Osteocyte (in vitro differentiated cells): Measurements from ENCODE around the gene MYO3B. TPM values are rescaled to one million over a fixed set of nuclear protein-coding genes. Genes with fewer than 3 reads are reported as not detected.

Experiments used
- DNase-seq: peaks from one replicate; pipeline ENCODE4 v3.0.0; 2021; ENCODE audit warnings: mixed read lengths; ENCODE audit not compliant: unreplicated experiment; ENCODE audit errors: extremely low spot score
- H3K27ac Mint-ChIP-seq: one replicate; pipeline ENCODE4 v1.8.0; 2021; ENCODE audit warnings: mild to moderate bottlenecking, mixed read lengths; ENCODE audit not compliant: unreplicated experiment
- H3K27me3 Mint-ChIP-seq: one replicate; pipeline ENCODE4 v1.8.0; 2021; ENCODE audit warnings: mixed read lengths; ENCODE audit not compliant: unreplicated experiment
- H3K36me3 Mint-ChIP-seq: one replicate; pipeline ENCODE4 v1.8.0; 2021; ENCODE audit warnings: mixed read lengths; ENCODE audit not compliant: unreplicated experiment
- H3K4me1 Mint-ChIP-seq: one replicate; pipeline ENCODE4 v1.8.0; 2021; ENCODE audit warnings: mixed read lengths; ENCODE audit not compliant: unreplicated experiment
- H3K4me3 Mint-ChIP-seq: one replicate; pipeline ENCODE4 v1.8.0; 2021; ENCODE audit warnings: mild to moderate bottlenecking, moderate library complexity, mixed read lengths; ENCODE audit not compliant: unreplicated experiment
- H3K9me3 Mint-ChIP-seq: one replicate; pipeline ENCODE4 v1.8.0; 2021; ENCODE audit warnings: mixed read lengths; ENCODE audit not compliant: unreplicated experiment
- CTCF ChIP-seq: fragments of 200-600 bp; sonication (generic); IDR thresholded peaks from 2 replicates; pipeline ENCODE4 v1.5.0; 2021; ENCODE audit warnings: antibody characterized with exemption, mild to moderate bottlenecking, moderate library complexity
- total RNA-seq: library from RNA; stranded (reverse); gene quantifications from 2 replicates; pipeline ENCODE4 v1.2.1, GENCODE V29; 2021

The MYO3B gene
- total RNA-seq, 1 donor from 2014 or later, result not detected

GRCh38 chr2:170391697-170392096 is 213.8 kb downstream of the MYO3B start:
- no peak for DNase-seq
- Mint-ChIP-seq H3K36me3 (no peaks in the 10 kb centered on the region), H3K9me3 (no peaks in the 10 kb centered on the region), H3K4me1 (no peaks in the 10 kb centered on the region), H3K4me3 (no peak overlapping the region), H3K27me3 (peaks cover 47% of the 10 kb centered on the region), H3K27ac (no peak overlapping the region)
- TF ChIP-seq CTCF, result no peak

- TF ChIP-seq CTCF, result no peak
- no peak overlapping the region for H3K27ac Mint-ChIP-seq
- H3K4me3 Mint-ChIP-seq, result no peak overlapping the region
- no peaks in the 10 kb centered on the region for H3K4me1 Mint-ChIP-seq
- DNase-seq, result no peak
- H3K27me3 Mint-ChIP-seq, result peaks cover 50% of the 10 kb centered on the region
- no peaks in the 10 kb centered on the region for H3K9me3 Mint-ChIP-seq
- H3K36me3 Mint-ChIP-seq, result no peaks in the 10 kb centered on the region
Observed at GRCh38 chr2:170393861-170394498, 216.0 kb downstream of the MYO3B start.

- Mint-ChIP-seq H3K27me3 (peaks cover 46% of the 10 kb centered on the region), H3K27ac (no peak overlapping the region), H3K9me3 (no peaks in the 10 kb centered on the region), H3K4me3 (no peak overlapping the region), H3K4me1 (no peaks in the 10 kb centered on the region), H3K36me3 (no peaks in the 10 kb centered on the region)
- DNase-seq, result no peak
- TF ChIP-seq CTCF, result peak; percentile 7
Observed at GRCh38 chr2:170394641-170395387, 216.9 kb downstream of the MYO3B start.

- H3K4me1 Mint-ChIP-seq, result no peaks in the 10 kb centered on the region
- H3K27me3 Mint-ChIP-seq, result peaks cover 52% of the 10 kb centered on the region
- no peak for DNase-seq
Observed at GRCh38 chr2:170396799-170397459, 219.0 kb downstream of the MYO3B start.

More at GRCh38 chr2:170396799-170397459, 219.0 kb downstream of the MYO3B start:
- no peak overlapping the region for H3K27ac Mint-ChIP-seq
- no peaks in the 10 kb centered on the region for H3K9me3 Mint-ChIP-seq
- H3K36me3 Mint-ChIP-seq, result no peaks in the 10 kb centered on the region
- TF ChIP-seq CTCF, result peak; percentile 52
- H3K4me3 Mint-ChIP-seq, result no peak overlapping the region
